ENCODE measurements around the gene USP21. TPM values are rescaled to one million over a fixed set of nuclear protein-coding genes. Genes with fewer than 3 reads are reported as not detected.

USP21 gene
- total and polyA plus RNA-seq, 2 of the 13 experiments (the other 11 are each of a cell fraction or from before 2014, with no cell fraction given), result 10.1 to 33.1 TPM

- TF ChIP-seq, protein P1, sequence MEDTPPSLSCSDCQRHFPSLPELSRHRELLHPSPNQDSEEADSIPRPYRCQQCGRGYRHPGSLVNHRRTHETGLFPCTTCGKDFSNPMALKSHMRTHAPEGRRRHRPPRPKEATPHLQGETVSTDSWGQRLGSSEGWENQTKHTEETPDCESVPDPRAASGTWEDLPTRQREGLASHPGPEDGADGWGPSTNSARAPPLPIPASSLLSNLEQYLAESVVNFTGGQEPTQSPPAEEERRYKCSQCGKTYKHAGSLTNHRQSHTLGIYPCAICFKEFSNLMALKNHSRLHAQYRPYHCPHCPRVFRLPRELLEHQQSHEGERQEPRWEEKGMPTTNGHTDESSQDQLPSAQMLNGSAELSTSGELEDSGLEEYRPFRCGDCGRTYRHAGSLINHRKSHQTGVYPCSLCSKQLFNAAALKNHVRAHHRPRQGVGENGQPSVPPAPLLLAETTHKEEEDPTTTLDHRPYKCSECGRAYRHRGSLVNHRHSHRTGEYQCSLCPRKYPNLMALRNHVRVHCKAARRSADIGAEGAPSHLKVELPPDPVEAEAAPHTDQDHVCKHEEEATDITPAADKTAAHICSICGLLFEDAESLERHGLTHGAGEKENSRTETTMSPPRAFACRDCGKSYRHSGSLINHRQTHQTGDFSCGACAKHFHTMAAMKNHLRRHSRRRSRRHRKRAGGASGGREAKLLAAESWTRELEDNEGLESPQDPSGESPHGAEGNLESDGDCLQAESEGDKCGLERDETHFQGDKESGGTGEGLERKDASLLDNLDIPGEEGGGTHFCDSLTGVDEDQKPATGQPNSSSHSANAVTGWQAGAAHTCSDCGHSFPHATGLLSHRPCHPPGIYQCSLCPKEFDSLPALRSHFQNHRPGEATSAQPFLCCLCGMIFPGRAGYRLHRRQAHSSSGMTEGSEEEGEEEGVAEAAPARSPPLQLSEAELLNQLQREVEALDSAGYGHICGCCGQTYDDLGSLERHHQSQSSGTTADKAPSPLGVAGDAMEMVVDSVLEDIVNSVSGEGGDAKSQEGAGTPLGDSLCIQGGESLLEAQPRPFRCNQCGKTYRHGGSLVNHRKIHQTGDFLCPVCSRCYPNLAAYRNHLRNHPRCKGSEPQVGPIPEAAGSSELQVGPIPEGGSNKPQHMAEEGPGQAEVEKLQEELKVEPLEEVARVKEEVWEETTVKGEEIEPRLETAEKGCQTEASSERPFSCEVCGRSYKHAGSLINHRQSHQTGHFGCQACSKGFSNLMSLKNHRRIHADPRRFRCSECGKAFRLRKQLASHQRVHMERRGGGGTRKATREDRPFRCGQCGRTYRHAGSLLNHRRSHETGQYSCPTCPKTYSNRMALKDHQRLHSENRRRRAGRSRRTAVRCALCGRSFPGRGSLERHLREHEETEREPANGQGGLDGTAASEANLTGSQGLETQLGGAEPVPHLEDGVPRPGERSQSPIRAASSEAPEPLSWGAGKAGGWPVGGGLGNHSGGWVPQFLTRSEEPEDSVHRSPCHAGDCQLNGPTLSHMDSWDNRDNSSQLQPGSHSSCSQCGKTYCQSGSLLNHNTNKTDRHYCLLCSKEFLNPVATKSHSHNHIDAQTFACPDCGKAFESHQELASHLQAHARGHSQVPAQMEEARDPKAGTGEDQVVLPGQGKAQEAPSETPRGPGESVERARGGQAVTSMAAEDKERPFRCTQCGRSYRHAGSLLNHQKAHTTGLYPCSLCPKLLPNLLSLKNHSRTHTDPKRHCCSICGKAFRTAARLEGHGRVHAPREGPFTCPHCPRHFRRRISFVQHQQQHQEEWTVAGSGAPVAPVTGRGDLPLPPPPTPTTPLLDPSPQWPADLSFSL (CRISPR knock-in tag; IDR thresholded peaks at IDR 0.05), result no peak
- TF ChIP-seq ZNF576 (CRISPR knock-in tag; IDR thresholded peaks at IDR 0.05) (no peak; the same call in 1 of the 2 replicates), ZSCAN22 (CRISPR knock-in tag; IDR thresholded peaks at IDR 0.05) (peak; percentile 72), ZNF34 (CRISPR knock-in tag; IDR thresholded peaks at IDR 0.05; ENCODE audit: borderline replicate concordance) (peak; percentile 95), THRA (CRISPR knock-in tag; IDR thresholded peaks at IDR 0.05; ENCODE audit: borderline replicate concordance) (peak; percentile 19), KAT2B (IDR thresholded peaks at IDR 0.05; ENCODE audit: borderline replicate concordance, low read depth, low read length) (no peak), ZNF160 (CRISPR knock-in tag; IDR thresholded peaks at IDR 0.05) (peak; percentile 85), NCOA5 (CRISPR knock-in tag; IDR thresholded peaks at IDR 0.05) (no peak), PAX8 (CRISPR knock-in tag; IDR thresholded peaks at IDR 0.05; ENCODE audit: borderline replicate concordance) (peak; percentile 91; the same call in 1 of the 2 replicates), ZNF597 (CRISPR knock-in tag; IDR thresholded peaks at IDR 0.05) (no peak), IRF1 (CRISPR knock-in tag; IDR thresholded peaks at IDR 0.05; ENCODE audit: low read depth) (0 out of 2 replicates have a peak, but pooled peaks have one; percentile 82), PHF20 (CRISPR knock-in tag; IDR thresholded peaks at IDR 0.05) (peak; percentile 73), ETV6 (CRISPR knock-in tag; conservative IDR thresholded peaks at IDR 0.05) (peak; percentile 56; the same call in 1 of the 2 replicates), REPIN1 (CRISPR knock-in tag; IDR thresholded peaks at IDR 0.05; ENCODE audit: borderline replicate concordance, low read depth) (no peak), TERF1 (CRISPR knock-in tag; IDR thresholded peaks at IDR 0.05) (no peak), ZNF761 (CRISPR knock-in tag; conservative IDR thresholded peaks at IDR 0.05) (peak; percentile 87)
These were observed 18.0 kb downstream of the USP21 start, which contains the start of gene B4GALT3 (continued) for GRCh38 chr1:161177112-161177935.
